ENCODE data around the gene ETHE1. TPM values are rescaled to one million over a fixed set of nuclear protein-coding genes. Genes with fewer than 3 reads are reported as not detected.
"Not testable (repeated sequence)": the region's sequence is repeated elsewhere in the genome, so short reads cannot be mapped to it uniquely, and the experiment has no call there.

The ETHE1 gene
- total RNA-seq, 4 donors from 2014 or later, result 66.6 to 126 (median 98.5) TPM

DNA sequence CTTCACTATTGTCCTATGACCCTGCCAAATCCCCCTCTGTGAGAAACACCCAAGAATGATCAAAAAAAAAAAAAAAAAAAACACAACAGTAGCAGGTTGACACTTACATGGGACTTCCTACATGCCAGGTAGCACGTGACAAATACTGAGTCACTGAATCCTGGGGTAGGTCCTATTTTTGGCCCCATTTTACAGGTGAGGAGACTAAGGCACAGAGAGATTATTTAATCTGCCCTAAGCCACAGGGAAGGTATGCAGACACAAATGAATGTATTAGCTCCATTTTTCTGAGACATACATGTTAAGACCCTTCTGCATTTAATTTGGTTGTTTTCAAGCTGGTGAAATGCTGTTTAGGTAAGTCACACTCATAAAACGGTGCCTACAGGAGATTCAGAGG lies 21.7 kb upstream of the ETHE1 start:
- Histone ChIP-seq H3K4me3 (no peak overlapping the region), H3K27me3 (no peaks in the 10 kb centered on the region), H3K4me1 (no peaks in the 10 kb centered on the region), H3K36me3 (peaks cover 9 to 86% (median 28%) of the 10 kb centered on the region in 3 donors), H3K27ac (no peak overlapping the region), H3K9me3 (no peaks in the 10 kb centered on the region)
- DNase-seq, result no peak
- 63 to 88% methylated on average over 2 of the region's 2 CpGs for WGBS, 2 donors
- TF ChIP-seq, protein P1, sequence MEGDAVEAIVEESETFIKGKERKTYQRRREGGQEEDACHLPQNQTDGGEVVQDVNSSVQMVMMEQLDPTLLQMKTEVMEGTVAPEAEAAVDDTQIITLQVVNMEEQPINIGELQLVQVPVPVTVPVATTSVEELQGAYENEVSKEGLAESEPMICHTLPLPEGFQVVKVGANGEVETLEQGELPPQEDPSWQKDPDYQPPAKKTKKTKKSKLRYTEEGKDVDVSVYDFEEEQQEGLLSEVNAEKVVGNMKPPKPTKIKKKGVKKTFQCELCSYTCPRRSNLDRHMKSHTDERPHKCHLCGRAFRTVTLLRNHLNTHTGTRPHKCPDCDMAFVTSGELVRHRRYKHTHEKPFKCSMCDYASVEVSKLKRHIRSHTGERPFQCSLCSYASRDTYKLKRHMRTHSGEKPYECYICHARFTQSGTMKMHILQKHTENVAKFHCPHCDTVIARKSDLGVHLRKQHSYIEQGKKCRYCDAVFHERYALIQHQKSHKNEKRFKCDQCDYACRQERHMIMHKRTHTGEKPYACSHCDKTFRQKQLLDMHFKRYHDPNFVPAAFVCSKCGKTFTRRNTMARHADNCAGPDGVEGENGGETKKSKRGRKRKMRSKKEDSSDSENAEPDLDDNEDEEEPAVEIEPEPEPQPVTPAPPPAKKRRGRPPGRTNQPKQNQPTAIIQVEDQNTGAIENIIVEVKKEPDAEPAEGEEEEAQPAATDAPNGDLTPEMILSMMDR (IDR thresholded peaks at IDR 0.05), result no peak
- no peak for TF ChIP-seq POLR2A (IDR thresholded peaks at IDR 0.05)
- intact Hi-C loops (cut with DNase I), result no loop called here

DNA sequence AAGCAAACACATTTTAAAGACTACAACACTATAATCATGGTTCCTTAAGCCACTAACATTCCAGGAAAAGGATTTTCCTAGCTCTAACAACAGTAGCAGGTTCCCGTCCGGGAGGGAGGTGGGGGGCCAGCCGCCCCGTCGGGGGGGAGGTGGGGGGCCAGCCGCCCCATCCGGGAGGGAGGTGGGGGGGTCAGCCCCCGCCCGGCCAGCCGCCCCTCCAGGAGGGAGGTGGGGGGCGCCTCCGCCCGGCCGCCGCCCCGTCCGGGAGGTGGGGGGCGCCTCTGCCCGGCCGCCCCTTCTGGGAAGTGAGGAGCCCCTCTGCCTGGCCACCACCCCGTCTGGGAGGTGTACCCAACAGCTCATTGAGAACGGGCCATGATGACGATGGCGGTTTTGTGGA lies 20.9 kb upstream of the ETHE1 start:
- H3K4me1 ChIP-seq; H3K27me3 ChIP-seq; H3K4me3 ChIP-seq; DNase-seq; H3K27ac ChIP-seq; H3K9me3 ChIP-seq; intact Hi-C loops (cut with DNase I): not testable (repeated sequence)
- peaks cover 5 to 86% (median 21%) of the 10 kb centered on the region in 3 donors for H3K36me3 ChIP-seq
- WGBS, 2 donors, result no CpG with 5 or more reads among the region's 24 CpGs

DNA sequence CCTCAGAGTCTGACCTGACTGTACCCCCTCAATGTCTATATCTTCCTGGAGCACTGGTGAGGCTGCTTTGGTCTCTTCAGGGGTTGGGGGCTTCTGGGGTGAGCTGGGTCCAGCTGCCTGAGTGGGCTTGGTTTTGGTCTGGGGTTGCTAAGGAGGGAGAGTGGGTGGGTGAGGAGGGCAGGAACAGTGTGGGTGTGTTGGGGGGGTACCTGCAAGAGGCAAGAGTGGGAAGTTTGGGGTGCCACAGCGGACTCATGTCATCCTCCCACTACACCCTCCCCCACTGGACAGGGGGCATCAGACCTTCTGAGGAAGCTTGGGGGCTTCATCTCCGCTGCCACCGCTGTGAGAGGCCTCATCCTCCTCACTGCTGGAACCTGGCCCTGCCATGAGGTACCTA lies 19.6 kb upstream of the ETHE1 start:
- DNase-seq, result no peak
- intact Hi-C loops (cut with DNase I), result no loop called here
- Histone ChIP-seq H3K4me3 (no peak overlapping the region), H3K27ac (no peak overlapping the region), H3K36me3 (peaks cover 0 to 86% (median 11%) of the 10 kb centered on the region in 3 donors), H3K9me3 (no peaks in the 10 kb centered on the region), H3K27me3 (no peaks in the 10 kb centered on the region), H3K4me1 (no peaks in the 10 kb centered on the region)
- TF ChIP-seq POLR2A (IDR thresholded peaks at IDR 0.05), result no peak
- TF ChIP-seq, protein P1 (IDR thresholded peaks at IDR 0.05), result no peak
- WGBS, 2 donors, result 95 to 100% methylated on average over 1 to 3 of the region's 3 CpGs

DNA sequence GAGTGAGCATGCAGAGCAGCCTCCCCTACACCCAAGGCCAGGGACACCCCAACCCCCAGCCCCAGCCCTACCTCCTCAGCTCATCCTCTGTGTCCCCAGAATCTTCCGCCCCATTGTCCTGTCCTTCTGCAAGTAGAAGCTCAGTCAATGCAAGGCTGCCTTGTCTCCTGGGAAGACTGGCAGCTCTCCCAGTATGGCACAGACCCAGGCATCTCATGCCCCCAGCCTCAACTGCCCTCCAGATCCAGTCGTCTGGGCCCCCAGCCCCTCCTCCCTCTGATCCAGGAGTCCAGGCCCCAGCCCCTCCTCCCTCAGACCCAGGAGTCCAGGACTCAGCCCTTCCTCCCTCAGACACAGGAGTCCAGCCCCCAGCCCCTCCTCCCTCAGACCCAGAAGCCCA lies 19.0 kb upstream of the ETHE1 start:
- no CpG with 5 or more reads among the region's 2 CpGs for WGBS, 2 donors
- intact Hi-C loops (cut with DNase I), result no loop called here
- Histone ChIP-seq H3K27ac (no peak overlapping the region), H3K9me3 (no peaks in the 10 kb centered on the region), H3K4me1 (no peaks in the 10 kb centered on the region), H3K4me3 (no peak overlapping the region), H3K27me3 (no peaks in the 10 kb centered on the region), H3K36me3 (peaks cover 0 to 86% (median 6%) of the 10 kb centered on the region in 3 donors)
- TF ChIP-seq POLR2A (IDR thresholded peaks at IDR 0.05), result no peak
- TF ChIP-seq, protein P1 (IDR thresholded peaks at IDR 0.05), result no peak
- no peak for DNase-seq

DNA sequence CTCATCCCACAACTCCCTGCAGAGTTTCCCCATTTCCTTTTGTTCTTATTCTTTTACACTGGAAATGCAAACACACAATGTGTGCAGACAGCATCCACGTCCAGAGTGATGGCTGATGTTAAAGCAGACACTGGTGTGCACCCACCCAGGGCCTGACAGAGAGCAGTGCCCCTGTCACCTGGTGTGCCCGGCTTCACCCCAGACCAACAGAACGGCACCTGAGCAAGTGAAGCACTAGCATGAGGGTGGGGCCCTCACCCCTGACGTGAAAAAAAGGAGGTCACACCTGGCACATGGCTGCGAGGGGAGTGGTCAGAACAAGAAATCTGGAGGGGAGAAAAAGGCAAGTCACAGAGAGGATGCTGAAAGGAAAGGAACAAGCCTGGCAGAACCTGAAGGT lies 18.3 kb upstream of the ETHE1 start:
- H3K4me3 ChIP-seq, result no peak overlapping the region
- DNase-seq, result no peak
- H3K36me3 ChIP-seq, result peaks cover 0 to 86% (median 4%) of the 10 kb centered on the region in 3 donors
- no peak overlapping the region for H3K27ac ChIP-seq
- no peak for TF ChIP-seq POLR2A (IDR thresholded peaks at IDR 0.05)
- intact Hi-C loops (cut with DNase I), result no loop called here
- H3K4me1 ChIP-seq, result no peaks in the 10 kb centered on the region
- H3K9me3 ChIP-seq, result no peaks in the 10 kb centered on the region
- no peaks in the 10 kb centered on the region for H3K27me3 ChIP-seq
- WGBS, 2 donors, result 73 to 88% methylated on average over 4 to 5 of the region's 5 CpGs

DNA sequence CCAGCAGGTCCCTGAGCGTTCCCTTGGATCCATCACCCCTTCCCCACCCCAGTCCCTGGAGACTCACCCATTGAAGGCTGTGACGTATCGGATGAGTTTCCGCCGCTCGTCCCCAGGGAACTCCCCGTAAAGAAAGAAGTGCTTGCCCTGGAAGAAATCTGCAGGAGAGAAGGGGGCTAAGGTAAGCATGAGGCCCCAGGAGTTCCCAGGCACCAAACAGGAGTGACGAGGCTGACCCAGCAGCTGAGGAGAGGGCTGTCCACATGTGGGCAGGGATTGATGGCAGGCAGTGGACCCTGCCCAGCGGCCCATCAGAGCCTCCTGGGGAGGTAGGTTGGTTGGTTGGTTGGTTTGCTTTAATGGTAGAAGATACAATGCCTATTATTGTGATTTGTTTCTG lies 17.1 kb upstream of the ETHE1 start:
- no peak for TF ChIP-seq POLR2A (IDR thresholded peaks at IDR 0.05)
- TF ChIP-seq, protein P1 (IDR thresholded peaks at IDR 0.05), result no peak
- WGBS, 2 donors, result 95 to 100% methylated on average over 3 to 4 of the region's 9 CpGs
- intact Hi-C loops (cut with DNase I), result no loop called here
- Histone ChIP-seq H3K27me3 (no peaks in the 10 kb centered on the region), H3K36me3 (peaks cover 0 to 86% (median 4%) of the 10 kb centered on the region in 3 donors), H3K4me3 (no peak overlapping the region), H3K4me1 (no peaks in the 10 kb centered on the region), H3K27ac (no peak overlapping the region), H3K9me3 (no peaks in the 10 kb centered on the region)
- no peak for DNase-seq
